Pericardium fibroblast (primary cell): ENCODE measurements around the gene VMA21. TPM values are rescaled to one million over a fixed set of nuclear protein-coding genes. Genes with fewer than 3 reads are reported as not detected.

Source experiments
- total RNA-seq: library from RNA; depleted of rRNA; stranded (reverse); fragments of >200 nt; gene quantifications from 2 replicates; pipeline ENCODE4 v1.2.3, GENCODE V29; 2015

The VMA21 gene
- total RNA-seq, result 21.8 and 31.2 TPM in 2 replicates

GRCh38 chrX:151396825-151397740 is at the start of gene VMA21:
Gene VMA21, plus strand, starts transcription at chrX:151397206. Its CDS starts 103 bp downstream, at chrX:151397309.

Other genes with a start within 250 kb of the VMA21 start
- not detected in 2 replicates for gene GPR50, start 220.6 kb upstream of the VMA21 start, total RNA-seq
- gene PASD1, start 166.5 kb downstream of the VMA21 start, total RNA-seq, result not detected in 2 replicates